ENCODE results near the gene GLT6D1.

Gene GLT6D1

GRCh38 chr9:135613946-135614805, 25.2 kb downstream of the GLT6D1 start:
- TF ChIP-seq CTCF (conservative IDR thresholded peaks at IDR 0.05), result no peak
- no peak overlapping the region for H3K27ac ChIP-seq

GRCh38 chr9:135612981-135613910, 26.1 kb downstream of the GLT6D1 start:
- H3K27ac ChIP-seq, result no peak overlapping the region
- TF ChIP-seq CTCF (conservative IDR thresholded peaks at IDR 0.05), result no peak

- no peak for TF ChIP-seq CTCF (conservative IDR thresholded peaks at IDR 0.05)
- no peak overlapping the region for H3K27ac ChIP-seq
Observed at GRCh38 chr9:135612437-135612836, 26.9 kb downstream of the GLT6D1 start.

GRCh38 chr9:135611875-135612209, 27.5 kb downstream of the GLT6D1 start:
- H3K27ac ChIP-seq, result no peak overlapping the region
- no peak for TF ChIP-seq CTCF (conservative IDR thresholded peaks at IDR 0.05)

GRCh38 chr9:135611142-135611874, 28.0 kb downstream of the GLT6D1 start:
- no peak for TF ChIP-seq CTCF (conservative IDR thresholded peaks at IDR 0.05)

GRCh38 chr9:135610290-135611141, 28.8 kb downstream of the GLT6D1 start:
- no peak for TF ChIP-seq CTCF (conservative IDR thresholded peaks at IDR 0.05)
- no peak overlapping the region for H3K27ac ChIP-seq

More at GRCh38 chr9:135611142-135611874, 28.0 kb downstream of the GLT6D1 start:
- H3K27ac ChIP-seq, result no peak overlapping the region
